AML-193 (cell line): ENCODE measurements around the gene TRIM24.
A peak's percentile ranks its signal among the peaks of the same experiment; 100 is the strongest.
"Not testable (repeated sequence)": the region's sequence is repeated elsewhere in the genome, so short reads cannot be mapped to it uniquely, and the experiment has no call there.

ENCODE experiments used
- DNase-seq, 2 experiments: peaks; one replicate each; lab custom pipeline; 2025; lab: John Stamatoyannopoulos, UW

TRIM24 gene

GRCh38 chr7:138460649-138461607 is 869 bp downstream of the TRIM24 start:
- DNase-seq = peak; percentile 15 to 42

GRCh38 chr7:138463291-138463618 is 3.2 kb downstream of the TRIM24 start:
- not testable (repeated sequence) for DNase-seq

- DNase-seq = peak in 1 of 2 experiments; percentile 11
Observed at GRCh38 chr7:138465046-138465445, 5.0 kb downstream of the TRIM24 start.

GRCh38 chr7:138466069-138466756 is 6.2 kb downstream of the TRIM24 start:
- not testable (repeated sequence) for DNase-seq

GRCh38 chr7:138468244-138469123 is 8.4 kb downstream of the TRIM24 start:
- DNase-seq = no peak

- no peak for DNase-seq
Observed at GRCh38 chr7:138470391-138471157, 10.5 kb downstream of the TRIM24 start.

DNA sequence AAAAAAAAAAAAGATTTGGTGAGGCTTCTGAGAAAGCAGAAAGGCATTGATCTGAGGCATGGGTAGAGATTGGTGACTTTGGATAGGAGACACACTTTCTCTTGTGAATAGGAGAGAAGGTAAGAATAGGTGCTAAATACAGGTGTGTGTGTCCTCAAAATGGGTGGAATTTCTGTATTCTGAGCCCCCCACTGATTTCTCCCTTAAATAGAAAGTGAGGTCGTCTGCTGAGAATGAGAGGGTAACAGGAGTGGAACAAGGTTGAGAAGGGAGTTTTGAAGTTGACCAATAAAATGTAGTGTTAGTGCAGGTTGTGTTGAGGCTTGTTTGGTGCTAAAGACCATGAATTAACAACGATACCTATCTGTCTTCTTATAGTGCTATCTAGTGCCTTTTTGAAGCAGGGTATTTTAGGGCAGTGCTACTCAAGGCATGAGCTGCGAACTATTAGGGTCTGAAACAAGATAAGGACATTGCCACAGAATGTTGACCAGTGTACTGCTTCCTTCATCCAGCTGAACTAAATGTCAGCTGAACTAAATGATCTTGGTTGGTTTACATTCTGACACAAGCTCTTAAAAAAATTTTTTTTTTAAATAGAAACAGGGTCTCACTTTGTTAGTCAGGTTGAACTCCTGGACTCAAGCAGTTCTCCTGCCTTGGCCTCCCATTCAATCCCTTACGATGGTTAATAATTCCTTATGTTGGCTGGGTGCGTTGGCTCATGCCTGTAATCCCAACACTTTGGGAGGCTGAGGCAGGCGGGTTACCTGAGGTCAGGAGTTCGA is 12.4 kb downstream of the TRIM24 start:
- no peak for DNase-seq

DNA sequence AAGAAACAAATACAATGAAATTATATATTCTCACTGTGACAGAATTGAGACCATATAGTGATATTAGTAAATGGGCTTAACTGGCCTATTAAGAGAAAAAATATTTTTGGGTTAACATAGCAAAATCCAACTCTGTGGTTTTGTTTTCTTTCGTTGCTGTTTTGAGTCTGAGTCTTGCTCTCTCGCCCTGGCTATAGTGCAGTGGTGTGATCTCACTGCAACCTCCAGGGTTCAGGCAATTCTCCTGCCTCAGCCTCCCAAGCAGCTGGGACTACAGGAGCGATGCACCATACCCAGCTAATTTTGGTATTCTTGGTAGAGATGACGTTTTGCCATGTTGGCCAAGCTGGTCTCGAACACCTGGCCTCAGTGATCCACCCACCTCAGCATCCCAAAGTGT is 15.3 kb downstream of the TRIM24 start:
- no peak for DNase-seq

GRCh38 chr7:138477081-138477578 is 17.1 kb downstream of the TRIM24 start:
- no peak for DNase-seq

- DNase-seq = no peak
Observed at GRCh38 chr7:138477581-138477980, 17.5 kb downstream of the TRIM24 start.

- DNase-seq = no peak
Observed at GRCh38 chr7:138478499-138478908, 18.4 kb downstream of the TRIM24 start.

DNA sequence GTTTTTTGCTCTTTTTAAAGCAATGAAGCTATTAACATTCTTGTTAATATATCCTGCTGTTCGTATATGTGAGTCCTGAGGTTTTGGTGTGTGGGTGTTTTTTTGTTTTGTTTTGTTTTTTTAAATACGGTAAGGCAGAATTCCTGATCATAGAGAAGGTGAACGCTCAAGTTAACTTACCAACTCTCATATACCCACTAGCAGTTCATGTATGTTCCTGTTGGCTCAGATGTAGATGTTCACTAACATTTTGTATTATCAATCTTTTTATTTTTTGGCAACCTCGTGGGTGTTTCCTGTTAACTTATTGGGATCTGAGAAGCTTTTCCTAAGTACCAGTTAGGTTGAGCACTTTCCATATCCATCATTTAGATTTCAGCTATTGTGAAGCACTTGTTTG is 20.5 kb downstream of the TRIM24 start:
- DNase-seq = no peak

GRCh38 chr7:138481447-138482380 is 21.7 kb downstream of the TRIM24 start:
- DNase-seq = no peak

DNA sequence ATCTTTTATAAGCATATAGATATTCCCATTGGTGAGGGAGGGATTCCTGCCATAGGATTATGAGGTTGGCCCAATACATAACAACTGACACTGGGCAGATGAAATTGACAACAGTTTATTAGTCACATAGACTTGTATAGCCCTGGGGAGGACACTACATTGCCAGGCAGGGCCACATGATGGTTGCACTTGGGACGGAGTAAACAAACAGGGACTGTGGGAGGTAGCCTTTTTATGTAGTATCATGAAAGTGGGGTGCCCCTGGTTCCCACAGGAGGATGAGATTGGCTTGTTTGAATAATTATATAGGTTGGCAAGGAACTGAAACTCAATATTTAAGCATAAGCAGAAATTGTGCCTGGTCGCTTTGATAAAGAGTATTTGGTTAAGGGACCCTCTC is 23.5 kb downstream of the TRIM24 start:
- no peak for DNase-seq

DNA sequence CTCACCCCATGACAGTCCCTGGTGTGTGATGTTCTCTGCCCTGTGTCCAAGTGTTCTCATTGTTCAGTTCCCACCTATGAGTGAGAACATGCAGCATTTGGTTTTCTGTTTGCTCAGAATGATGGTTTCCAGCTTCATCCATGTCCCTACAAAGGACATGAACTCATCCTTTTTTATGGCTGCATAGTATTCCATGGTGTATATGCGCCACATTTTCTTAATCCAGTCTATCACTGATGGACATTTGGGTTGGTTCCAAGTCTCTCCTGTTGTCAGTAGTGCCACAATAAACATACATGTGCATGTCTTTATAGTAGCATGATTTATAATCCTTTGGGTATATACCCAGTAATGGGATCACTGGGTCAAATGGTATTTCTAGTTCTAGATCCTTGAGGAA is 25.4 kb downstream of the TRIM24 start:
- DNase-seq = not testable (repeated sequence)

DNA sequence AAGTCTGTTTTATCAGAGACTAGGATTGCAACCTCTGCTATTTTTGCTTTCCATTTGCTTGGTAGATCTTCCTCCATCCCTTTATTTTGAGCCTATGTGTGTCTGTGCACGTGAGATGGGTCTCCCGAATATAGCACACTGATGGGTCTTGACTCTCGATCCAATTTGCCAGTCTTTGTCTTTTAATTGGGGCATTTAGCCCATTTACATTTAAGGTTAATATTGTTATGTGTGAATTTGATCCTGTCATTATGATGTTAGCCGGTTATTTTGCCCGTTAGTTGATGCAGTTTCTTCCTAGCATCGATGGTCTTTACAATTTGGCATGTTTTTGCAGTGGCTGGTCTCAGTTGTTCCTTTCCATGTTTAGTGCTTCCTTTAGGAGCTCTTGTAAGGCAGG is 29.1 kb downstream of the TRIM24 start:
- DNase-seq = not testable (repeated sequence)

DNA sequence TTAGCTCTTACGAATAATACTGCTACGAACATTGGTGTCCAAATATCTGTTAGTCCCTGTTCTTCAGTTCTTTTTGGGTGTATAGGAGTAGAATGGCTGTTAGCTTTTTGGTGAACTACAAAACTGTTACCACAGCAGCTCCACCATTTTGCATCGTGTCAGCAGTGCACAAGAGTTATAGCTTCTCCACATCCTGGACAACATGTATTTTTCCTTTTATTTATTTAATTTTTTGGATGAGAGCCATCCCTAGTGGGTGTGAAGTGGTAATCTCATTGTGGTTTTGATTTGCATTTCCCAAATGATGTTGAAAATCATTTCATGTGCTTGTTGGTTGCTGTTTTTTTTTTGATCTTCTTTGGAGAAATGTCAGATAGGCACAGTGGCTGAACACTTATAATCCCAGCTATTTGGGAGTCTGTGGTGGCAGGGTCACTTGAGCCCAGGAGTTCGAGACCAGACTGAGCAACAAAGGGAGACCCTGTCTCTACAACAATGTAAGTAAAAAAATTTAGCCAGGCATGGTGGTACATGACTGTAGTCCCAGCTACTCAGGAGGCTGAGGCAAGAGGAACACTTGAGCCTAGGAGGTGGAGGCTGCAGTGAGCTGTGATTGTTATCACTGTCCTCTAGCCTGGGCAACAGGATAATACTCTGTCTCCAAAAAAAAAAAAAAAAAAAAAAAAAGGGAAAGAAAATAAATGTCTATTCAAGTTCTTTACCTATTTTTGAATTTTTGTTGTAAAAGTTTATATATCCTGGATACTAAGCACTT is 31.7 kb downstream of the TRIM24 start:
- DNase-seq = no peak

DNA sequence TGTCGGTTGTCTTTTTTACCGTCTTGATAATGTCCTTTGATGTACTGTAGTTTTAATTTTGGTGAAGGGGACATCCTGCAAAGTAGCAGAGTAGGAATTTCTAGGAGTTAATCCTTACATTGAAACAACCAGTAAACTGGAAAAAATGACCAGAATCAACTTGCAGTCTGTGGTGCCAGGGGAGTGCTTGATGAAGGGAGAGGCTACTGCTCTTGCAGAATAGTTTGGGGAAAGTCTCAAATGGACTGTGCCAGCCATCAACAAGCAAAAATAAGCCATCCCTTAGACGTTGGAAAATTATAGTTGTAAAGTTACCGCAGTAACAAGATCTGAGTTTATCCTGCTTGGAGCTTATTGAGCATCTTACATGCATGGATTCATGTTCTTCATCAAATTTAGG is 32.4 kb downstream of the TRIM24 start:
- DNase-seq = no peak

- DNase-seq = no peak
Observed at GRCh38 chr7:138493535-138493934, 33.5 kb downstream of the TRIM24 start.
